IPS-18c (cell line): ENCODE results near the gene ADGRB2.

Experiments
- H3K4me3 ChIP-seq: 2 replicates; pipeline ENCODE4 v1.7.0; 2013; ENCODE audit warnings: low read depth, mild to moderate bottlenecking, low read length, moderate library complexity; ENCODE audit not compliant: insufficient read depth
- H3K9me3 ChIP-seq: one replicate; pipeline ENCODE4 v1.6.1; 2013; ENCODE audit warnings: mild to moderate bottlenecking, low read length, moderate library complexity; ENCODE audit not compliant: control insufficient read depth, insufficient read depth

ADGRB2 gene

DNA sequence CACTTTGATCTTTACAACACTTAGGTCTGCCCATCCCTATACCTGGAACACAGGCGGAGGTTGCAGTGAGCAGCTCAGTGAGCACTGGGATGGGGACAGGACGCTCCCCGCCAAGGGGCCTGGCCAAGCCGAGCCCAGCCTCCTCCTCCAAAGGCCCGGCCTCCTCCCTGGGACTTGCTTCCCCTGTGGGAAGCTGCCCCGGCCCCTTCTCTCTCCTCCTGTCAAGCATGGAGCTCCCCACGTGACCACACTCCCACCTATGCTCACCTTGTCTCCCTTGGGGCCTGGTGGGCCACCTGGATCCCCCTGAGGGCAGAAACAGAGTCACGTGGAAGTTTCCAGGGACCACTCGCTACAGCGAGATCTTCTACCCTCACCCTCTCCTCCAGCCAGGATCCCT is 73.2 kb downstream of the ADGRB2 start:
- no peaks in the 10 kb centered on the region for H3K9me3 ChIP-seq
- H3K4me3 ChIP-seq: no peak overlapping the region

- Histone ChIP-seq H3K4me3 (no peak overlapping the region), H3K9me3 (no peaks in the 10 kb centered on the region)
Observed at GRCh38 chr1:31689854-31690253, 74.3 kb downstream of the ADGRB2 start.

DNA sequence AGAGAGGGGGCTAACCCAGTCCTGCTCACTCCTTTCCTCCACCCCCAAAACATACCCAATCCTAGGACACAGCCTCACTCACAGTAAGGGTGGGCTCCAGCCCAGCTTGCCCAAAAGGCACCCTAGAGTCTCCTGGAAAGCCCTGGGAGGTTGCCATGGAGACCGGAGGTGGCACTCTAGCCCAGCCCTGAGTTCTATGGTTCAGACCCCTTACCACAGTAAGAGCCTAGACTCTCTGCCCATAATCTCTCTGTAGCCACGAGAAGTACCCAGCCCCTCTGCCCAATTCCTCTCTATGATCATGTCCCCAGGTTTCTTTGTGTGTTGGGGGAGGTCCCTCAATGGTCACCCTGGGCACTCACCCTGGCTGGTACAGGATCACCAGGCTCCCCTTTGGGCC is 74.8 kb downstream of the ADGRB2 start:
- Histone ChIP-seq H3K4me3 (no peak overlapping the region), H3K9me3 (no peaks in the 10 kb centered on the region)

DNA sequence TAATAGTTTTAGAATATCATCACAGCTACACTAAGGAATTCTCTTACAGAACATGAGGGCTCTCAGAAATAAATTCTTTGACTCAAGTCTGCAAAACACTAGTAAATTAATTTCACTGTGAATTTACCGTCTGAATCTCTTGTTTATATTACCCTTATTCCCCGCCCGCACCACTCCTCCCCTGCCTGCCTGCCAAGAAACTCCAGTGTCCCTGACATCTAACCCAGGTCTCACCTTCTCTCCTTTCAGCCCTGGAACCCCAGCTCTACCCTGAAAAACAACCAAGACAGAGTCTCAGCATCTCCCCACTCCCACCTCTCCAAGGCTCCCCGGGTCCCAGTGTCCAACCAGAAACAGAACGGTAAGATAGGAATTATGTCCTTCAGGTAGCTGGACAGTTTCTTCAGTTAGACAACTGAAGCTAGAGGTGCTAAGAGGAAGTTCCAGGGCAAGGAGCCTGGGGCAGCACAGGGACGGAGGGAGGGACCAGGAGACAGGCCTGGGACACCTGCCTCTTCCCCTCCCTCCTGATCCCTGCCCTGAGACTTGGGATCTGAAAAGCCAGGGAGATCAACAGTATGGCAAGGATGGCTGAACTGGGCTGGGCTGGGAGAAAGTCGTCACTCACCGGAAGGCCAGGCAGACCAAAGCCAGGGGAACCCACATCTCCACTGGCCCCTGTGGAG is 75.8 kb downstream of the ADGRB2 start:
- H3K9me3 ChIP-seq: no peaks in the 10 kb centered on the region
- no peak overlapping the region for H3K4me3 ChIP-seq

GRCh38 chr1:31687601-31688000 is 76.5 kb downstream of the ADGRB2 start:
- Histone ChIP-seq H3K9me3 (no peaks in the 10 kb centered on the region), H3K4me3 (no peak overlapping the region)

GRCh38 chr1:31685795-31686194 is 78.3 kb downstream of the ADGRB2 start:
- H3K9me3 ChIP-seq: no peaks in the 10 kb centered on the region
- H3K4me3 ChIP-seq: no peak overlapping the region

DNA sequence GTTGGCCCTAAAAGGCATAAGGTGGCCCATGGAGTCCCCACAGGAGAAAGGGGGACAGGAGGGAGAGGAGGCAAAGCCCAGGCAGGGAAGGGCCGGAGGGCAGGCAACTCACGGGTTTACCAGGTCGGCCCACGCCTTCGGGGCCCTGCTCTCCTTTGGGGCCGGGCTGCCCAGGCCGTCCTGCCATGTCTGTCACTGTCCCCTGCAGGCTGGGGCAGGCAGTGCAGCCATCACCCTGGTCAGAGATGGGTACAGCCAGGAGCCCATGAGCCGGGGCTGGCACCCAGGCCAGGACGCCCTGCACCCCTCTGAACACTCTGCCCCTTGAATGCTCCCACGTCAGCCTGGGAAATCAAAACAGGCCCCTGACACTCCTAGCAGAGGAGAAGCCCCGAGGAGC is 80.1 kb downstream of the ADGRB2 start:
- Histone ChIP-seq H3K9me3 (no peaks in the 10 kb centered on the region), H3K4me3 (no peak overlapping the region)

- no peaks in the 10 kb centered on the region for H3K9me3 ChIP-seq
- H3K4me3 ChIP-seq: no peak overlapping the region
Observed at GRCh38 chr1:31681415-31681814, 82.7 kb downstream of the ADGRB2 start.

DNA sequence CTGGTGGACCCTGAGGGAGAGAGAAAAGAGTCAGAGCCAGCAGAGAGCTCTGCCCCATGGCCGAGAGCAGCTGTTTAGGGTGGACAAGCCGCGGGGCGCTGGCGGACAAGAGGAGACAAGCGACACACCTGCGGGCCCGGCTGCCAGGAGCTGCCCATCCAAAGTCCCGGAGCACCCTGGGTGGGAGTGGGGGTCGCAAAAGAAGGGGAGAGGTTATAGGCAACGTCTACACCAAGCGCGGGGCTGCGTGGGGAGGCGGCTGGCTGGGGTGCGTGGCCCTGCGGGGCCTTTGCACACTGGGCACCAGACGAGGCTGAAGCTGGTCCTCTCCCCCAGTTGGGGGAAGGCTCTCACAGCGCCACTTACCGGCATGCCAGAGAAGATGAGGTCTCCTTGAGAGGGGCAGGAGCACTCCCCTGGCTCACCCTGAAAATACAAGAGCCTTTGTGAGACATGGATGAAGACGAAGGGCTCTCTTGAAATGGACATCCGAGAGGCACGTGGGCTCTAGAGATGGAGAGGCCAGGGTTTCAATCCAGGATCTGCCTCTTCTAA is 84.4 kb downstream of the ADGRB2 start:
- Histone ChIP-seq H3K4me3 (no peak overlapping the region), H3K9me3 (no peaks in the 10 kb centered on the region)

- Histone ChIP-seq H3K4me3 (no peak overlapping the region), H3K9me3 (no peaks in the 10 kb centered on the region)
Observed at GRCh38 chr1:31679091-31679490, 85.0 kb downstream of the ADGRB2 start.

DNA sequence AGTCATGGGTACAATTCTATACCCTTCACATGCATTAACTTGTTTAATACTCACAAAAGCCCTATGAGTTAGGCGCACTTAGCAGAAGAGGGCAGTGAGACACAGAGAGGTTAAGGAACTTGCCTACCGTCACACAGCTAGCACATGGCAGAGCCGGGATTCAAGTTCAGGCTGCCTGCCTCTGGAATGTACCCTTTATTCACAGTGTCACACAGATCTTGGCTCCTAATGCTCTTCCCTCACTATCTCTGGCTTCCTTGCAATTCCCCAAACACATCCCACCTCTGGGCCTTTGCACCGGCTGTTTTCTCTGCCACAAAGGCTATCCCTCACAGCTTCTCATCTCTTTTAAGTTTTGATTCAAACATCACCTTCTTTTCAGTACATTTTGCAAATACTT is 85.5 kb downstream of the ADGRB2 start:
- Histone ChIP-seq H3K9me3 (no peaks in the 10 kb centered on the region), H3K4me3 (no peak overlapping the region)

- H3K4me3 ChIP-seq: no peak overlapping the region
Observed at GRCh38 chr1:31677949-31678348, 86.2 kb downstream of the ADGRB2 start.

DNA sequence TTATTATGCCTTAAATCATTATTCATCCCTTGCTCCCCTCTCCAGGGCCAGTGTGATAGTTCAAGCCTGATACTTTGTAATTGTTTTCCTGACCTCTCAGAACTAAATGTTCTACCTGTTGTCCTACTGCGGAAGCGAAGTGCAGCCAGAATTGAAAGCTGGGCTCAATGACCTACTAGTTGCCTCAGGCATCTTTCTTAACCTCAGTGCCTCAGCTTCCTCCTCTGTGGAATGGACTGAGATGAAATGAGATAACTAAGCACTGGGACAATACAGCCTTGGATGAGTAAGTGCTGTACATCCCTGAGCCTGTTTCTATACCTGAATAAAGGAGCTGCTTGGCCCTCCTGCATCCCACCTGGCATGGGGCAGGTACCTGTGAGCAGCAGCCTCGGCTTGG is 86.7 kb downstream of the ADGRB2 start:
- Histone ChIP-seq H3K9me3 (no peaks in the 10 kb centered on the region), H3K4me3 (no peak overlapping the region)

More at GRCh38 chr1:31677949-31678348, 86.2 kb downstream of the ADGRB2 start:
- no peaks in the 10 kb centered on the region for H3K9me3 ChIP-seq
